Body of pancreas (tissue), 4 donors: ENCODE results near the gene CRK.

Source experiments
- CTCF ChIP-seq, 7 experiments: fragments of 450-650 bp in 4 of 7; fragments of 200-600 bp in 3 of 7; sonication (generic) in 3 of 7; IDR thresholded peaks; one replicate each; pipeline ENCODE4 v1.5.1; 2016 to 2019; ENCODE audit warnings: antibody characterized with exemption in 7 of 7
- POLR2A ChIP-seq, 3 donors: fragments of 450-650 bp; IDR thresholded peaks; one replicate each; pipeline ENCODE4 v1.6.1; 2016; ENCODE audit warnings: antibody characterized with exemption in 3 of 3, mild to moderate bottlenecking in 2 of 3

DNA sequence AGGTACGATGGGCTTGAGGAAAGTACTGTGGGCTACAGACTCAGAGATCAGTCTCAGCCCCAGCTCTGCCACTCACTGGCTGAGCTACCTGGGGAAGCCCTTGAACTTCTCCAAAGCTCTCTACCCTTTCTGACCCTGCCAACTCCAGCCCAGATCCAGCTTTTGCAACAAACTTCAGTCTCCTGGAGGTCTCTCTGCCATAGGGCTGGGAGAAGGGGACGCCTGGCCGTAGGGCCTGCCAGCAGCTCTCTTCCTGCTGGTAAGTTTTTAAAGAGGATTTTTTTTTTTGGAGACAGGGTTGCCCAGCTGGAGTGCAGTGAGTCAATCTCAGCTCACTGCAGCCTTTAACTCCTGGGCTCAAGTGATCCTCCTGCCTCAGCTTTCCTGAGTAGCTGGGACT, 48.8 kb upstream of the CRK start:
- TF ChIP-seq CTCF (IDR thresholded peaks at IDR 0.05) (no peak), POLR2A (IDR thresholded peaks at IDR 0.05) (no peak)
